Uterus (tissue), 2 donors: ENCODE results near the gene GLDC.

ENCODE experiments used
- CTCF ChIP-seq, 4 experiments: fragments of 200-600 bp in 2 of 4; fragments of 450-650 bp in 2 of 4; sonication (generic) in 2 of 4; IDR thresholded peaks; one replicate each; pipeline ENCODE4 v1.5.1; 2016 to 2019; ENCODE audit warnings: antibody characterized with exemption in 4 of 4, mild to moderate bottlenecking in 2 of 4, moderate library complexity in 1 of 4
- POLR2A ChIP-seq, 2 donors: fragments of 450-650 bp; IDR thresholded peaks; one replicate each; pipeline ENCODE4 v1.6.1; 2016; ENCODE audit warnings: antibody characterized with exemption in 2 of 2, mild to moderate bottlenecking in 1 of 2, moderate library complexity in 1 of 2

- TF ChIP-seq CTCF (IDR thresholded peaks at IDR 0.05), result no peak
- TF ChIP-seq POLR2A (IDR thresholded peaks at IDR 0.05), result no peak
Observed at GRCh38 chr9:6641561-6641960, 4.0 kb downstream of the GLDC start.
